ENCODE measurements around the gene TLCD1. TPM values are rescaled to one million over a fixed set of nuclear protein-coding genes. Genes with fewer than 3 reads are reported as not detected.

The TLCD1 gene, protein sequence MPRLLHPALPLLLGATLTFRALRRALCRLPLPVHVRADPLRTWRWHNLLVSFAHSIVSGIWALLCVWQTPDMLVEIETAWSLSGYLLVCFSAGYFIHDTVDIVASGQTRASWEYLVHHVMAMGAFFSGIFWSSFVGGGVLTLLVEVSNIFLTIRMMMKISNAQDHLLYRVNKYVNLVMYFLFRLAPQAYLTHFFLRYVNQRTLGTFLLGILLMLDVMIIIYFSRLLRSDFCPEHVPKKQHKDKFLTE
- total RNA-seq = 1 to 10 TPM; 1.3 to 2.2 TPM

DNA sequence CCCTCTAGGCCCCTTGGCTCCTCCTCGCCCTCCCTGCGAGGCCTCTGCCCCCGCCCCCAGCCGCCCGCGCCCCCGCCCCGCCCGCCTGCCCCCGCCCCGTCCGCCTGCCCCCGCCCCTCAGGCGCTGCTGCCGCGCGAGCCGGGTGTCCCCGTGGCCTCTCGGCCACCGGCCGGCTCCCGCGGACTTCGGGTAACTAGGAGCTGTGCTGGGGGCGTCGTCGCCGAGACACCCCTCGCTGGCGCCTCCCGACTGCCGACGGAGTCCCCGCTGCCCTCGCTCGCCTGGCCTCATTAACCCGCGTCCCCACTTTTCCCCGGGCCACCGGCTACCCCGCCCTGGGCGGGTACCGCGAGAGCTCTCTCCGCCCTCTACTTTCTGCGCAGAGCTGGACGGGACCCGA is at the start of gene TLCD1:
TSS of gene TLCD1 (minus strand) at position 8 of the 401 bp plus-strand sequence. CDS start 136 bp downstream, outside the sequence.

DNA sequence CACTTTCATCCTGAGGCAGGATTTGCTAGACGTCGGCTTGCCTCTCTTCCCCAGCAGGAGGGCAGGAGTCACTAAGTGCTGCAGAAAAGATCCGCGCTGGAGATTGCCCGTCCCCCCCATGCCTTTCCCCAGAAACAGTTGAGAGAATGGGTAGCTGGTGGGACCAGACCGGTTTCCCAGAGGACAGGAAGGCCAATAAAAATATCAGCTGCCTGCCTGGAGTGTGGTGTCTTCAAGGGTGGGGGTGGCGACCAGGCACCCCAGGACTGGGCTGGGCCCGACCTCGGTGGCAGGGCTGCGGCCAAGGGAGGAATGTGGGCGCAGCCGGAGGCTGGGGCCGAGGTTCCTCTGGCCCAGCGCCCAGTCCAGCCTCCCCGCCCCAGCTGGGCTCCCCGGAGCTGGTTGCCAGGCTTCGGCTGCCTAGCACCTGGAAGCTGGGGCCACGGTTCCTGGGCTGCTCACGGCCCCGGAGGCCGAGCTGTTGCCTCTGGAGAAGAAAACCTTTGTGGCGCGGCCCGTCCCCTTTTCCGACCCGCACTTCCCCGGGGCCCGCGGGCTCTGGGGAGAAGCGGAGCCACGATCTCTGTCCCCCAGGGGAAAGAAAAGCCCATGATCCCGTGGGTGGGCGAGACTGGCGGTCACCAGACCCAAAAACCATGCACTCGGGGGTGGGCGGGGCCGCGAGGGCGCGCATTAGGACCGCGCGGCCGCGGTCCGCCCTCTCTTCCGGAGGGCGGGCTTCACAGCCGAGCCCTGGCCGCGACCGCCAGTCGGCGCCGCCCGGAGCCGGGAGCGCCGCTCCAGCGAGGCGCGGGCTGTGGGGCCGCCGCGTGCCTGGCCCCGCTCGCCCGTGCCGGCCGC is 17.4 kb upstream of the TLCD1 start, which contains the start of gene TRAF4:
TSS of gene TRAF4 (plus strand) at position 769 of the 861 bp plus-strand sequence. CDS start 102 bp downstream, outside the sequence.

DNA sequence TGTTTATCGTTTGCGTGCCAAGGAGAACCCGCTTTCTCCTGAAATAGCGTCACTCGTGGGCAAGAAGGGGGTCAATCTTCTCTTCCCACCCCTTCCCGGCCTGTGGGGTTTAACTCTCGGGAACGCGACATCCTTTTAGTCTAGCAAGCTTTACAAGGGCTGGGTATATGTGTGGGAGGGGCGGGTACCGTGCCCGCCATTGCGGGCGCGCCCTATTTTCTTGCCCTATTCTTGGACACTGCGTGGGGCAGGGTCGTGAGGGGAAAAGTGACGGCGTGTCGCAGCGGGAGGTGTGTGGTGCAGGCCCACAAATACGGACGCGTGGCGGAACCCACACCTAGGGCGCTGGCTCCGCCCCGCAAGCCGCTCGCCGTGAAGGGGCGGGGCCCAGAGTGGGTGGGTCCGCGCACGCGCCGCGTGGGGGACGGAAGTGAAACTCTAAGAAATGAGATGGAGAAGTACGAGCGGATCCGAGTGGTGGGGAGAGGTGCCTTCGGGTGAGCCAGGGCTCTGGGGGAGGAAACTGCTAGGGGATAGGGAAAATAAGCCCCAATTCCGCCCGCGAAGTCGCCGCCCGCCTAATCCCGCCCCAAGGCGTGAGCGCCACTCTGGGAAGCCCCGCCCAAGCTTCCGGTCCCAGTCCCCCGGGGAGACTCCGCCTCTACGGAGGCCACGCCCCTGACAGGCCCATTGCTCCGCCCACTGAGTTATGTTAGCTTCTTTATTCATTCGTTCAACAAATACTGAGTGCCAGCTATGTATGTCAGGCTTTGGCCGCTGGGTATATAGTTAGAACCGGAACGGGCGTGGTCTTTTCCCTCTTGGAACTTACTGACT is 2.5 kb upstream of the TLCD1 start, which contains the start of gene NEK8:
TSS of gene NEK8 (plus strand) at position 425 of the 837 bp plus-strand sequence. CDS start at position 451, 26 bp downstream.

DNA sequence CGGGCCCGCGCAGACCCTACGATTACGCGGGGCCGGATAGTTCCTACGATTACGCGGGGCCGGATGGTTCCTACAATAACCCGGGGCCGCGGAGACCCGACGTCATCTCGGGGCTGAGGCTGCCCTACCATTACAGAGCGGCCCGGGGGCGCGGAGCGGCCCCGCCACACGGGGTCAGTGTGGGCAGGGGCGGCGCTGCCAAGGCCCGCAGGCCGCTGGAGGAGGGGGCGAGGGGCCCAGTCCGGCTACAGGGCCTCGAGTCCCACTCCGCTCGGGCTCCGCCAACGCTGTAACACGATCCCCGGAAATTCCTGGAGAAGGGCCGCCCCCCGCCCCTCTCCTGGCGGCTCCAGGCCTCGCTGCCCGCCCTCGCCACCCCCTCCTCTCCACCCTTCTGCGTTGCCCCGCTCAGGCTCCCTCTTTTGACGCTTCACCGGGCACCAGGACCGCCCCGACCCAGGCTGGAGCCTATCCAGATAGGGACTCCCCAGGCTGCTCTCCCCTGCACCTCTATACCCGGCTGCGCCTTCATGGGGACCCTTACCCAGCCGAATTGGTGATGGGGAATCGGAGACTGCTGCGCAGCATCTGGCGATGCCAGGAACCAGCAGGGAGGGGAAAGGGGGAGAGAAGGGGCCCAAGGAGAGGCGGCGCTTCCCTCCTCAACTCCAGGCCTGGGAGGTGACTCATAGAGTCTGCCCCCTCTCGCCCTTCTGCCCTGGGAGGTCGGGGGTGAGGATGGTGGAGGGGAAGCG is 8.3 kb downstream of the TLCD1 start, which contains the start of gene RAB34:
TSS of gene RAB34 (minus strand) at position 291 of the 755 bp plus-strand sequence. CDS start 602 bp downstream, outside the sequence.

DNA sequence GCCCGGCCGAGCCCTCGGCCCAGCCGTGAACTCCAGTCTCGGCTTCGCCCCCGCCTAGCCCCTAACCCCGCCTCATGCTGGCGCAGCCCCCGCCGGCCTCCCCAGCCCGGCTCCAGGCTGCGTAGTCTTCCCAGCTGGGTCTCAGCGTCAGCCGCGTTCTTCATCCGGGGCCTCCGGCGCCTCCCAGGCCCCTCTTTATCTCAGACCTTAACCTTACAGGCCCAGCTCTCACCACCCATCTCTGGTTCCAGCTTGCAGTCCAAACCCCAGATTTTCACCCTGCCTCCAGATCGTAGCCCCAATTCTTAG is 14.4 kb downstream of the TLCD1 start, which contains the start of gene PROCA1:
TSS of gene PROCA1 (minus strand) at position 166 of the 309 bp plus-strand sequence. CDS start 228 bp downstream, outside the sequence.

Other genes starting within 250 kb of the TLCD1 start
- not detected for gene FOXN1, start 219.9 kb downstream of the TLCD1 start, total RNA-seq
- 10 to 100 TPM; 54.4 to 54.5 TPM for gene UNC119, start 173.6 kb downstream of the TLCD1 start, total RNA-seq
- gene PIGS, start 154.7 kb downstream of the TLCD1 start, total RNA-seq = 10 to 100 TPM; 57.2 to 59.1 TPM
- 100 to 1,000 TPM; 147 to 148 TPM for gene ALDOC, start 149.3 kb downstream of the TLCD1 start, total RNA-seq
- 10 to 100 TPM; 92.3 to 93.3 TPM for gene SPAG5, start 127.2 kb downstream of the TLCD1 start, total RNA-seq
- gene RSKR, start 112.0 kb downstream of the TLCD1 start, total RNA-seq = 10 to 100 TPM; 18.3 to 19.2 TPM
- gene BLTP2, start 81.1 kb downstream of the TLCD1 start, total RNA-seq = 100 to 1,000 TPM; 115 to 126 TPM
- 10 to 100 TPM; 42.3 to 43.1 TPM for gene SDF2, start 64.3 kb downstream of the TLCD1 start, total RNA-seq
- gene SUPT6H, start 64.0 kb downstream of the TLCD1 start, total RNA-seq = 10 to 100 TPM; 66.4 to 70.2 TPM
- gene PROCA1, start 14.3 kb downstream of the TLCD1 start, total RNA-seq = 1 to 10 TPM; 7.3 to 8.2 TPM
- 10 to 100 TPM in 1 of 2 experiments, 1 to 10 TPM in 1; 9.8 to 11.8 TPM for gene RAB34, start 8.4 kb downstream of the TLCD1 start, total RNA-seq
- gene RPL23A, start 6.2 kb downstream of the TLCD1 start, total RNA-seq = 1,000 to 10,000 TPM; 2,967 to 3,139 TPM
- gene NEK8, start 2.6 kb upstream of the TLCD1 start, total RNA-seq = 1 to 10 TPM; 7.1 to 7.4 TPM
- gene TRAF4, start 17.8 kb upstream of the TLCD1 start, total RNA-seq = 10 to 100 TPM; 46.4 to 51.9 TPM
- gene FAM222B, start 116.6 kb upstream of the TLCD1 start, total RNA-seq = 10 to 100 TPM; 16.8 to 18.7 TPM
- 10 to 100 TPM; 32.4 to 38.9 TPM for gene ERAL1, start 128.8 kb upstream of the TLCD1 start, total RNA-seq
- gene FLOT2, start 171.5 kb upstream of the TLCD1 start, total RNA-seq = 100 to 1,000 TPM; 200 to 210 TPM
- gene DHRS13, start 176.8 kb upstream of the TLCD1 start, total RNA-seq = 10 to 100 TPM; 29.7 to 30.2 TPM
- gene PHF12, start 225.3 kb upstream of the TLCD1 start, total RNA-seq = 10 to 100 TPM; 72.6 to 72.9 TPM